Hepatocyte (in vitro differentiated cells): Measurements from ENCODE around the gene BOK.

Experiments
- CTCF ChIP-seq: fragments of 200-600 bp; sonication (generic); IDR thresholded peaks from 2 replicates; pipeline ENCODE4 v1.5.1; 2016; ENCODE audit warnings: antibody characterized with exemption, mild to moderate bottlenecking; ENCODE audit not compliant: poor library complexity
- EZH2 ChIP-seq: fragments of 200-600 bp; sonication (generic); IDR thresholded peaks from 2 replicates; pipeline ENCODE4 v1.6.1; 2016; ENCODE audit warnings: antibody characterized with exemption, mild to moderate bottlenecking, borderline replicate concordance

DNA sequence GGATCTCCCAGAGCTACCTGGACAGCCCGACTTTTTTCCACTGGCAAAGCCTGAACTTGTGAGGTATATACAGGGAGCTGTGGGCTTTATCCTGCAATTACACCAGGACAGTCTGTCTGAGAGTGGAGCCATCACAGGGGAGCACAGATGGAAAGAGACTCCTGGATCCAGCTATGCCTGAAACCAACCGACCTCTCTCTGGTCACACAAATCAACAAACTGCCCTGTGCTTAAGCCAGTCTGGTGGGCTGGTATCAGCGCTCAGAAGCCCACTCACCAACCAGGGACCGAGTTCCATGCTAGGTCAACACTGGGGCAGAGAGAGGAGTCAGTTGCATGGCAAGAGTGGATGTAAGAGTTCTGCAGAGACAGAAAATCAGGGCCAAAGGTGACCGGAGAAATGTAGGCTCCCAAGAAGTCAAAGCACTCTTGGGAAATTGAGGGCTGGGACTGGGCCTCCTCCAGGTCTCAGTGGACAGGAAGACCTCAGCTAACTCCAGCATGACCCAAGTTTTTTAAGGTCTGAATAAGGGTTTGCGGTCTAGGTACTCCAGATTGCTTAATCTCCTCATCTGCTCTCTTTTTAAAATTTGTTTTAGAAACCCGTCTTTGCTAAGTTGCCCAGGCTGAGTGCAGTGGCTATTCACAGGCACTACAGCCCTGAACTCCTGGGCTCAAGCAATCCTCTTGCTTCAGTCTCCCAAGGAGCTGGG, 3.8 kb upstream of the BOK start:
- TF ChIP-seq CTCF (no peak), EZH2 (no peak)
